ENCODE data around the gene OSBPL5.
"Not testable (repeated sequence)": the region's sequence is repeated elsewhere in the genome, so short reads cannot be mapped to it uniquely, and the experiment has no call there.

OSBPL5 gene

DNA sequence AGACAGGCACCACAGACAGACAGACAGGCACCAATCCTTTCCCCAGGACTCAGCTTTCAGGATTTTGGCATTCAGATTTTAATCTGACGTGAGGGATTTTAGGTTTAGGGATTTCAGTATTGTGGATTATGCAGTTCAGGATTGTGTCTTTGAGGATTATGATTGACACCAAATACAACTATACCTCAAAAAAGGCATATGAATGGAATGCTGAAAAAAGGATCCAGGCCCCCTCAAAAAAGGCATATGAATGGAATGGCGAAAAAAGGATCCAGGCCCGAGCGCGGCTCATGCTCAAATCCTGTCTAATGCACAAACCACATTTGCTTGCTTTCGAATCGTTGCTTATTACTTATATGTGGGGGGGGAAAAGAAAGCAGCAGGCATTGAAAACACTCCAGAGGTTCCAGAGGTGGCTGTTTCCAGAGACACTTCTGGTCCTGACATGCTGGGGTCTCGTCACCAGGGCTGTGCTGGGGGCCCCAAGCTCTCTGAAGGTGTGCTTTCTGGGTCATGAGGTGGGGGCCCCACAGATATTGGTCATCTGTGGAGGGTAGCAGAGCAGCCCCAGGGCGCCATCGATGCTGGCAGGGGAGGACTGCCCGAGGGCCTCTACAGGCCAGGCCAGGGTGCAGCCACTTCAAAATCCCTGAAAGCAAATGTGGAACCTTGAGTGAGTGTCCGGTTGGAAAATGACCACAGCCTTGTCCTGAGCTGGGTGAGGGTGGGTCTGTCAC, 16.8 kb upstream of the OSBPL5 start:
- DNase-seq (ENCODE audit: low spot score) = no peak

DNA sequence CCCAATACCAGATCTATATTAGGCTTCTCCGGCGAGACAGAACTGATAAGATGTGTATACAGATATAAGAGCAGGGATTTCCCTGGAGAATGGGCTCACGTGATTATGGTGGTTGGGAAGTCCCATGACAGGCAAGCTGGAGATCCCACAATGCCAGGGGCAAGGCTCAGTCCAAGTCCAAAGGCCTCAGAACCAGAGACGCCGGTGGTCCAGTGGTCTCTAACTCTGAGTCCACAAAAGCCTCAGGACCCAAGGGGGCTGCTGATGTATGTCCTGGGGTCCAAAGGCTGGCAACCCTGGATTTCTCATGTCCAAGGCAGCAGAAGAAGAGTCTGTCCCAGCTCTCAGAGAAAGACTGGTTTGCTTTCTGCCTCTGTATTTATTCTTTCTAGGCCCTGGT, 15.8 kb upstream of the OSBPL5 start:
- no peak for DNase-seq (ENCODE audit: low spot score)

DNA sequence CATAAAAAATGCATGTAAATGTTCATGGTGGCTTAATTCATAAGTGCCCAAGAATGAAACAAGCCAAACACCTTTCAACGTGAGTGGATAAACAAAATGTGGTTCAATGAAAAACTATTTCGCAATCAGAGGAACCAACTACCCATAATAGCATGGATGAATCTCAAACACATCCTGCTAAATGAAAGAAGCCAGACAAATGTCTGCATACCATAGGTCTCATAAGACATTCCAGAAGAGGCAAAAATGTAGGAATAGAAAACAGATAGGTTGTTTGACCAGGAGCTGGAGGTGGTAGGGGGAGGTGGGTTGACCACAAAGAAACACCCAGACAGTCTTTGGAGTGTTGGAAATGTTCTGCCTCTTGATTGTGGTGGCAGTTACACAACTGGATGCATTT, 13.2 kb upstream of the OSBPL5 start:
- no peak for DNase-seq (ENCODE audit: low spot score)

DNA sequence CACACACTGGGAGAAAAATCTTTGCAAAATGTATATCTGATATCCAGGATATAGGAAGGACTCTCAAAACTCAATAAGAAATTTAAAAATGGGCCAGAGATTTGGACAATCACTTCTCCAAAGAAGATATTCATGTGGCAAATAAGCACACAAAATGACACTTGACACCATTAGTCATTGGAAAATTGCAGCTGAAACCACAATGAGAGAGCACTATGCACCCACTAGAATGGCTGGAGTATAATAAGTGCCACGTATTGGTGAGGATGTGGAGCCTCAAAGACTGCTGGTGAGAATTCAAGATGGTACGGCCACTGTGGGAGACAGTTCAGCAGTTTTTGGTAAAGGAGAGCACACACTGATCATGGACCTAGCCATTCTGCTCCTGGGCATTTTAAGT, 12.8 kb upstream of the OSBPL5 start:
- DNase-seq (ENCODE audit: low spot score) = no peak

DNA sequence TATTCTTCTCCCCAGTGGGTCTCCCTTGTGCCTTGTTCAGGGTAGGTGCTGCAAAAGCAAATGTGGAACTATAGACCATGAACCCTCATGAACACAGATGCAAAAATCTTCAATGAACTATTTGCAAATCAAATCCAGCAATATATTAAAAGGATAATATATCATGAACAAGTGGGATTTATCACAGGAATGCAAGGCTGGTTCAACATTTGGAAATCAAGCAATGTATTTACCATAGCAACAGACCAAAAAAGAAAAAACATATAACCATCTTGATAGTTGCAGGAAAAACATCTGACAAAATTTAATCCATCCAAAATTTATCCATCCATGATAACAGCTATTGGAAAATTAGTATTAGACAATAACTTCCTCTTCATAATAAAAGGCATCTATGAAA, 11.4 kb upstream of the OSBPL5 start:
- DNase-seq (ENCODE audit: low spot score) = no peak

DNA sequence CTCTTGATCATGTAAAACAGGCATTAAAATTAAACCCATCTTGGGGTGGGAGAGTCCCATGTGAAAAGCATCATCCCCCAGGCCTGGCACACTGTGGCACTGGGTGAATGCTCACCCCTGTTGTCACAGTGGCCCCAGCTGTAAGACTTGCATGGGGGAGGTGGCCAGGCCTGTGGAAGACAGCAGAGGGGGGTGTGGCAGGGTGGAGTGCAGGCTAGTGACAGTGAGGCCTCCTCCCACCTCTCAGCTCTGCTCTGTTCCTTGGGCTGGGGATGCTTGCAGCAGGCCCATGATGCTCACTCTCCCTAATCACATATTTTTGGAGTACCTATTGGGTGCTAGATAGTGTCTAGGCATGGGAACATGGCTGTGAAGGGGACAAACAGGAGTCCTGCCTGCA, 10.1 kb upstream of the OSBPL5 start:
- DNase-seq (ENCODE audit: low spot score) = no peak

DNA sequence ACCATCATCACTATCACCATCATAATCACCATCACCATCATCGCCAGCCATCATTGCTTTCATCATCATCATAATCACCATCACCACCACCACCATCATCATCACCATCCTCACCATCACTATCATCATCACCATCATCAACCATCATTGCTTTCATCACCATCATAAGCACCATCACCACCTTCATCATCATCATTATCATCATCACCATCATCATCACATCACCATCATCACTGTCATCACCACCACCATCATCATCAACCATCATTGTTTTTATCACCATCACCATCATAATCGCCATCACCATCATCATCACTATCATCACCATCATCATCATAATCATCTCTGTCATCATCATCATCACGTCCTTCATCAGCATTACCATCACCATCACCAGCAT, 9.3 kb upstream of the OSBPL5 start:
- DNase-seq (ENCODE audit: low spot score) = no peak

DNA sequence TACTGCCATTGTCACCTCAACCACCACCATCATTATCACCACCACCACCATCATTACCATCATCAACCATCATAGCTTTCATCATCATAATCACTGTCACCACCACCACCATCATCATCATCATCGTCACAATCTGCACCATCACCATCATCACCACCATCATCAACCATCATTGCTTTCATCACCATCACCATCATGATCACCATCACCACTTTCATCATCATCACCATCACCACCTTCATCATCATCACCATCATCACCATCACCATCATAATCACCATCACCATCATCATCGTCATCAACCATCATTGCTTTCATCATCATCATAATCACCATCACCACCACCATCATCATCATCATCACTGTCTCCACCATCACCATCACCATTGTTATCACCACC, 8.7 kb upstream of the OSBPL5 start:
- DNase-seq (ENCODE audit: low spot score) = no peak

DNA sequence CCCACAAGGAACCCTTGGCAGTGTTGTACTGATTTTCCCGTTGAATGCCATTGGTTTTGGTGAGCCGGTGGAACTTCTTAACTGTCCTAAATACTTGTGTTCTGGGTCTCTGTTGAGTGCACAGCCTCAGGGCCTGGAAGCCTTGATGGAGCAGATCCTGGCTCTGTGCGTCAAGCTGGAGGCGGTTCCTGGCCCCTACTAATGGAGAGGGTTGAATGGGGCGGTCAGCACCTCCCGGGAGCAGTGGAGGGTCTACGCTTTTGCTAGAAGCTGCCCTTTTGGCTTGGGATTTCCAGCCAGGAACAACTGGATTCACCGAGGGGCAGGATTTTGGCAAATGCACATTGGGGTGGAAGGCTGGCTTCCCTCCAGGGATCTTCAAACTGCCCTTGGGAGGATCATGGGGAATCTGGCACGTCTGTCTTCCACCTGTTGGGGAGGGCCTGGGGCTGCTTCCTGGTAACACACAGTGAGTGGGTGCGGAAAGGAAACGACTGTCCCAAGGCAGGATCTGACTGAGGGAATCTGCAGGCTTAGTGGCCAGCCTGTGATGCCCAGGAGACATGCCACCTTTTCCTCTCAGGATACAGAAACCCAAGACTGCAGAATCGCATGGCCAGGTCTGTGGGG, 6.9 kb upstream of the OSBPL5 start:
- DNase-seq (ENCODE audit: low spot score) = no peak

DNA sequence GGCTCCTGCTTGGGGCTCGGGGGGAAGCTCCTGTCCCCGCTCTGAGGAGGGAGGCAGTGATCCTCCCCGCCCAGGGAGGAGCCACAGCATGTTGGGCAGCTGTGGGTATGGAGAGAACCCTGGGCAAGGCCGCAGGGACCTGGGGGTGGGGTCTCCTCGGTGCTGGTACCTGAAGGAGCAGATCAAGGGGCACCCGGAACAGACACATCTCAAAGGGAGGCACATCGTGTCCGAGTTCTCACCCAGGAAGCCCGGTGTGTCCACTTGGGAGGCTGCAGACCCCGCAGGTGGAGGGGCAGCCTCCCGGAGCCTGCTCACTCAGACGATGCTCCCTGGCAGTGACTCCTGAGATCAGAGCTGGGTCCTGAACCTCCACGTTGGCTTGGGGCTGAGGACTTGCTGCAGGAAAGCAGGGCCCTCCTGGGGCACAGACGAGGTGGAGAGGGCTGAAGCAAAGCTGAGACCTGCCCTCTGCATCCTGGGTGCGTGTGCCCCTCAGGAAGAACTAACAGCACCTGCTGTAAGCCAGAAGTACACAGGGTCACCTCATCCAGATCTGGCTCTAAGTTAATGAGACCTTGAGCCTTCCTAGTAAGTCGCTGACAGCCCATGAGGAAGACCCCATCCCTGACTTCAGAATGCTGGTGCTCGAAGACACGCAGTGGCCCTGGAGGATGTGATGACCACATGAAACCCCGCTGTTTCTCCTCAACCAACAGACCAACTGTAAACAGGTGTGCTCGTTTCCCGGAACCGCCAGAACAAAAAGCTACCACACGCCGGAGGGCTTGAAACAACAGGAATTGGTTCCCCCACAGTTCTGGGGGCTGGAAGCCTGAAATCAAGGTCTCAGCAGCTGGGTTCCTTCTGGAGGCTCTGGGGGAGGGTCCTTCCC, 5.9 kb upstream of the OSBPL5 start:
- no peak for DNase-seq (ENCODE audit: low spot score)

DNA sequence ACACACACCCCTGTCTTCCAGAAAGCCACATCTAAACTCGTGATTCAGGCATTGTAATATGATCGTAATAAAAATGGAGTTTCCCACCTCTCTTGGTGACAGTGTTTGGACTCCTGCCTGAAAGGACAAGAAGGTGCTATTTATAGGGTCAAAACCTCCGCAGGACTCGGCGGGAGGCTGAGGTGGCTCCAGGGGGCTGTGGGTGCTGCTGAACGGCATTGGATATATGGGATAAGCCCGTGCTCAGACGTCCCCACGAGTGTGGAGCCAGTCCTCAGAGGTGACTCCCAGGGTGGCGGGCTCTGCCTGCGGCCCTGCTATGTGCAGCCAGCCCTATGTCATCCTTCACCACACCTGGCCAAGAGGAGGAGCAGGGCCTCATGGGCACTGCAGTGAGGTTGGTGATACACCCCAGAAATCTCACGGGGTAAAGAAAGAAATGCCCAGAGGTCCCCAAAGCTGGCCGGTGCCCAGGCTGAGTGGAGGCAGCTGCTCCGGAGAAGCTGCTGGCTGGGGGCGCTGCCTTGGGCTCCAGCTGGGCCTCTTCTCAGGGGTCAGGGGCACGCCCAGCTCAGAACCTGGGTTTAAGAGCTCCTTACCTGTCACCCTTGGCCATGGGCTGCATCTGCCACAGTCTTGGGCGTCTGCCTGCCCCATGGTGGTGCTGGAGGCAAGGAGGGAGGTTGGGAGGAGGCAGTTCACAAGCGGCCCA, 5.1 kb upstream of the OSBPL5 start:
- no peak for DNase-seq (ENCODE audit: low spot score)

DNA sequence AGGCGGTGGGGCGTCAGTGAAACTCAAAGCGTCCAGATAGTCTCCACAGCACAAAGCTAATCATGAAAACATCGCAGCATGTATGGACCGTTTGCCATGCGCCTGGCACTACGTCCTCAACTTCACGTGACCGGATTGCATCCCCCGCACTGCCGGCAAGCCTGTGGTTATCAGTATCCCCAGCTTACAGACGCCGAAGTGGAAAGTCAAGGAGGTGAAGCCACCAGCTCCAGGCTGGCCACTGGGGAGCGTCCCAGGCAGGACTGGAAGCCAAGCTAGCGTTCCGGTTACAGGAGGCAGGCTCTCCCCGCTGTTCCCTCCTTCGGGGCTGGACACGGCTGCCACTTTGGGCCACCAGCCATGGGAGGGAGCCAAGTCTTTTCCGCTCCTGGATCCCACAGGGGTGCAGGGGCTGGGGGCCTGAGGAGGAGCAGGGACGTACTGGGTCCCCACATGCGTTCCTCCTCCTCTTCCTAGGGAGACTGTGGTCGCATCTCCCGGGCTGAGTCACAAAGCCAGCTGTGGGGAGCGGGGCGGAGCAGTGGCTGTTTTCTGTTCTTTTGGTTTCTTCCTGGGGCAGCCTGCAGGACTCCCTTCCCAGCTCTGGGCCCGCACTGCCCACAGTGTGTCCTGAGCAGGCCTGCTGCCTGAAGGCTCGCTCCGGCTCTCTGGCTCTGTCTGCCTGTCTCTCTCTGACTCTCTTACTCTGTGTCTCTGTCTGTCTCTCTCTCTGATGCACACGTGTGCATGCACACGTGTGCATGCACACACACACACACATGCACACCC, 4.3 kb upstream of the OSBPL5 start:
- DNase-seq (ENCODE audit: low spot score) = no peak

DNA sequence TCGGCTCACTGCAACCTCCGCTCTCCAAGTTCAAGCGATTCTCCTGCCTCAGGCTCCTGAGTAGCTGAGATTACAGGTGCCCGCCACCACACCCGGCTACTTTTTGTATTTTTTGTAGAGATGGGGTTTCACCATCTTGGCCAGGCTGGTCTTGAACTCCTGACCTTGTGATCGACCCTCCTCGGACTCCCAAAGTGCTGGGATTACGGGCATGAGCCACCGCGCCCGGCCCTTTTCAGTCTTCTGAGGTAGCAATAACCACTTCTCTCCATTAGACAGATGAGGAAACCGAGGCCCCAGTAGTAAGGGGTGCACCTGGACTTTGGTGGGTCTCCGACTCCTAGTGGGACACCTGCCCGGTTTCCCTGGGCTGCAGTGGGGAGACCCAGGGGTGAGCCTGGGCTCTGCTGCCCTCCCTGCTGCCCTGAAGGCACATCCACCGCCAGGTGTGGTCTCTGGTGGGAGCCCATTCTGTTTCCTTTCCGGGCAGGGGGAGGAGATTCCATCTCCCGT, 3.7 kb upstream of the OSBPL5 start:
- DNase-seq (ENCODE audit: low spot score) = not testable (repeated sequence)

DNA sequence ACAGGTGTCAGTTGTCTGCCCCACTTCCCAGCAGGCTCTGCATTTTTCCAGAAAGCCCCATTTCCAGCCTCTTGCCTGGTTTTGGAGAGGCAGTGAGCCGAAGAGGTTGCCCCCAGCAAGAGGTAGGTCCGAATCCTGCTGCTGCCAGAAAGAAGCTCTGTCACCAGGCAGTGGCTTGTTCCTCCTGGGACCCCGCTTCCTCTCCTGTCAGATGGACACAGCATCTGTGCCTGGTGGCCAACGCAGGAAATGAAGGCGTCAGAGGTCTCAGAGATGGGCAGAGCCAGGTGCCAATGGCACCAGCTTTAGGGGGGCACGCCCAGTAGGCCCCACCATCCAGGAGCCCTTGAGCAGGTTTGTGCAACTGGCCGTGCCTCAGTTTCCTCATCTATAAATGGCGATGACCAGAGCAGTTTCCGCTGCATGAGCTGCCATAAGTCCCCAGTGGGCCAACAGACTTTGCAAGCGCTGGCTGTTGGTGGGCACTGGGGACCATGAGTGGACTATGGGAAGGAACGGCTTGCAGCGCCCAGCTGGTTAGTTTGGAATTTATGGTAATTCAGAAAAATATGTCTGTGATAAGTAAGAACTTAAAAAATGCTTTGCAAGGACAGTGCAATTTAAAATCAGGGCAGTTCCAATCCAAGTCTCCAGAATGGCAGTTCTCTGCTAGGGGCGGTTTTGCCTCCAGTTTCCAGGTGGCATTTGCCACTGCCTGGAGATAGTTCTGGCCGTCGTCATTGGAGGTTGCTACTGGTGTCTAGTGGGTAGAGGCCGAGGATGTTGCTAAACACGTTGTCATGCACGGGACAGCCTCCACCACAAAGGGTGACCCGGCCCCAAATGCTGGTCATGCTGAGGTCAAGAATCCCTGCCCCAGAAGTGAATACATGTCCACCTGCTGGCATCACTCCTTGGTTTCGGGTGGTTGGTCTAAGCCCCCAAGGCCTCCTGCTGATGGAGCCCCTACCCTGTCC, 2.3 kb upstream of the OSBPL5 start:
- no peak for DNase-seq (ENCODE audit: low spot score)

DNA sequence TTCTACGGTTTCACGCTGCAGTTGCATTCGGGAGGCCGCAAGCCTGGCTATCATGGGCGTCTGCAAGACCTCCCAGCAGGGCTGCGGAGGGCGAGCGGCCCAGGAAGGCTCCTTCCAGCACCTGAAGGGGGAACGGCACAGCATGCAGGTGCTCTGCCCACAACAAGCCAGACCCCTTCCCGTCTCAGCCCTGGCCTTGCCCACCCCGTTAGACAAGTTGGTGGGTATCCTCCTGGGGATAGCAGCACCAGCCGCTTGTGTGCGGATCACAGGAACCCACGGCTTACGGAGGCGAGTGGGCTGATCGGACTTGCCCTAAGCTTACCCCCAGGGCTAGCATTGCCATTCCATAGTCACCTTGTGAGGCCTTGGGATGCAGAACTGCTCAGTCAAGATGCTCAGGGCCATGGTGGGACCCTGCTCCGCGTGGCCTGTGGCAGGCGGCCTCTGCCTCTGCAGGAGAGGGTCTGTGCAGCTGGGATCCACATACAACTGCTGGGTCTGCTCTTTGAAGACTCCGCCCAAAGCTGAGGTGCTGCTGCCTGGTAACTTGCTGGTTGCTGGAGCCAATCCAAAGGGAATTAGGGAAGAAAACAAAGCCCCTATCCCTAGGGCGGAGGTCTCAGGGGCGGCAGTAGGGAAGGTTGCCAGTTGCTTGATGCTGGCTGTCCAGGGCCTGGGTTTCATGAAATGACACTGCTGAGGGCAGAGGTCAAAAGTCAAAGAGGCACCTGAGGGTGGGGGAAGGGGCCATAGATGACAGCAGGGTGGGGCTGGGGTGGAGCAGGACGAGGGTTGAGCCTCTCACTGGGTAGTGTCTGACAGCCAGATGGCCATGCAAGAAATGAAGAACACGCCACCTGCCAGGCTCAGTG, 1.4 kb upstream of the OSBPL5 start:
- no peak for DNase-seq (ENCODE audit: low spot score)

DNA sequence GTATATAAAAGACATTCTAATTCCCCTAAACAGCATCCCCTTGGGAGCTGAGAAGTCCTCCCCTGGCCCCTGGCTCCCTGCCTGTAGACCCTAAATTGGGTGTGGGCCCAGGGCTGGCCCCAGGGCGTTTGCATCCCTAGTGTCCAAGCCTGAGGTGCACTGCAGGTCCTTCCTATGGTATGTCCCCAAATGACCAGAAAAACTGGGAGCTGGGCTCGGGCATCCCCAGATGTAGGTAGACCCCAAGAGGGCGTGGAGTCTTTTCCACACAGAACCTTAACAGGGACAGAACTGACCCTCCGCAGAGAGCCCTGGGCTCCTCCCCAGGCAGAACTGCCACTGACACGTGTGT, 782 bp upstream of the OSBPL5 start:
- DNase-seq (ENCODE audit: low spot score) = no peak

DNA sequence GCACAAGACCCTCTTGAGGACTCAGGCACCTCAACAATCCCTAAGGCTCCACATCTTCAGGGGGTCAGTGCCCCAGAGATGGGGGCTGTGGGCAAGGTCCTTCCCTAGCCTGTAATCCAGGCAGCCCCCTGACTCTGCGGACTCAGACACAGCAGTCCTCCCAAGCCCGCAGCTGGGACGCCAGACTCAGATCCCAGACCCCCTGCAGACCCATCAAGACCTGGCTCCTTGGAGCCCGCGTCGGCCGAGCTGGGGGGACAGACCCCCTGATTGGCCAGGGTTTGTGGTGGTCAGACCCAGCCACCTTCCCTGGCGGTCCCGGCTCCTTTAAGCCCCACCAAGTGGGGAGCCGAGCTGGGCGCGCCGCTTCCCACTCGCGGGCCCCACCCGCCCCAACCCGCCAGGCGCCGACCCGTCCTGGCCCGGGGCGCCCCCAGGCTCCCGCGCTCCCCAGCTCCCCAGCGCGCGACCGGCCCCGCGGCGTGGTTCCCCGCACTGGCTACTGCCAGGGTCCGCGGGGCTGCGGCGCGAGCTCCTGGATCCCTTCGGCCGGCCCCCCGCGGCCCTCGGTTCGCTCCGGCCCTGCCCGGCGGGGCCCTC, 458 bp downstream of the OSBPL5 start:
- no peak for DNase-seq (ENCODE audit: low spot score)

DNA sequence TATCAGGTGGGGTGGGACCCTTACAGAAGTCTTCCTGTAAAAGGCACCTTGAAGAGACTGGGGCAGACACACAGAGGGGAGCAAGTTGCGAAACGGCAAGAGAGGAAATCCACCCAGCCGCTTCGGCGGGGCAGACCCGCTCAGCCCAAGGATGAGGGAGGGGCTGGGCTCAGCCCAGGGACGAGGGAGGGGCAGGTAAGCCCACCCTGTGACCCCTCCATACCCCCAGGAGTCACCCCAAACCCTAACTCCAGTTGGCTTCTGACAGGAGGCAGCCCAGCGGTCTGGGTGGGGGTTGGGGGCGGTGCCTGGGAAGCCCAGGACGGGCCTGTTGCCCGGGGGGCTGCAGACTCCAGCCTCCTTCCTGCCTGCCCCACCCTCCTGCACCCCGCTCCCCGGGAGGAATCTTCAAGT, 965 bp downstream of the OSBPL5 start:
- DNase-seq (ENCODE audit: low spot score) = no peak
